ENCODE measurements around the gene ARRB1. TPM values are rescaled to one million over a fixed set of nuclear protein-coding genes. Genes with fewer than 3 reads are reported as not detected.
A peak's percentile ranks its signal among the peaks of the same experiment; 100 is the strongest.

The ARRB1 gene
- total and polyA plus RNA-seq, 2 of the 13 experiments (the other 11 are each of a cell fraction or from before 2014, with no cell fraction given) = 22.5 to 35.7 TPM

DNA sequence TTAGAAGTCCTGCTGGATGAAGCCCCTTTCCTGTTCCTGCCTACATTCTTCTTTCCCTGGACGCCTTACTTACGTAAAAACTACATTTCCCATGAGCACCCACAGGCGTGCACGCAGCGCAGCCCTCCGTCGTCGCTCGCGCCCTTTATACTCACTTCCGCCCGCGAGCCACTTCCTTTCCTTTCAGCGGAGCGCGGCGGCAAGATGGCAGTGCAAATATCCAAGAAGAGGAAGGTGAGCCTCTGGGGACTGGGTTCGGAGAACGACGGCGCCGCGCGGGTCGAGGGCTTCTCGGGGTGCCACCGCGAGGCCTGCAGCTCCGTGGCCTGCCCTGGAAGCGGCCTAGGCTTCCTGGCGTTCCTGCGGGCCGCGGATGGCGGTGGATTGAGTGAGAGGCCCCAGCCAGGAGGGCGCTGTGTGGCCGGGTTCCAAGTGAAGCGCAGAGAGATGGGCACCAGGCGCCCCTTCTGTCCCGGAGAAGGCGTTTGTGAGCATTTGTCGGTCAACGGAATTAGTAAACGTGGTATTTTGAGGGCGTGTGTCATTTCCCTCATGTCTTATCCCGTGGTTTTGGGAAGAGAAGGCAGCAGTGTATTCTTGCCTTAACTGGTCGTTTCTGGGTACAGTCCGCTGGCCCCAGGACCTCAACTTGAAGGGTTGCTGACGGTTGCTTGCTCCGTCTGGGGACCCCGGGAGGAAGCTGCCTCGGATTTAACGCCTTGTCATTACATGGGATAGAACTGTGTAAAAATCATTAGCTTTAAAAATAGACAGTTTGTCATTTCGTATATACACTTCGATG, 48.1 kb upstream of the ARRB1 start, which contains the start of gene RPS3 (continued):
- TF ChIP-seq, protein P1, sequence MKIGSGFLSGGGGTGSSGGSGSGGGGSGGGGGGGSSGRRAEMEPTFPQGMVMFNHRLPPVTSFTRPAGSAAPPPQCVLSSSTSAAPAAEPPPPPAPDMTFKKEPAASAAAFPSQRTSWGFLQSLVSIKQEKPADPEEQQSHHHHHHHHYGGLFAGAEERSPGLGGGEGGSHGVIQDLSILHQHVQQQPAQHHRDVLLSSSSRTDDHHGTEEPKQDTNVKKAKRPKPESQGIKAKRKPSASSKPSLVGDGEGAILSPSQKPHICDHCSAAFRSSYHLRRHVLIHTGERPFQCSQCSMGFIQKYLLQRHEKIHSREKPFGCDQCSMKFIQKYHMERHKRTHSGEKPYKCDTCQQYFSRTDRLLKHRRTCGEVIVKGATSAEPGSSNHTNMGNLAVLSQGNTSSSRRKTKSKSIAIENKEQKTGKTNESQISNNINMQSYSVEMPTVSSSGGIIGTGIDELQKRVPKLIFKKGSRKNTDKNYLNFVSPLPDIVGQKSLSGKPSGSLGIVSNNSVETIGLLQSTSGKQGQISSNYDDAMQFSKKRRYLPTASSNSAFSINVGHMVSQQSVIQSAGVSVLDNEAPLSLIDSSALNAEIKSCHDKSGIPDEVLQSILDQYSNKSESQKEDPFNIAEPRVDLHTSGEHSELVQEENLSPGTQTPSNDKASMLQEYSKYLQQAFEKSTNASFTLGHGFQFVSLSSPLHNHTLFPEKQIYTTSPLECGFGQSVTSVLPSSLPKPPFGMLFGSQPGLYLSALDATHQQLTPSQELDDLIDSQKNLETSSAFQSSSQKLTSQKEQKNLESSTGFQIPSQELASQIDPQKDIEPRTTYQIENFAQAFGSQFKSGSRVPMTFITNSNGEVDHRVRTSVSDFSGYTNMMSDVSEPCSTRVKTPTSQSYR (CRISPR knock-in tag; IDR thresholded peaks at IDR 0.05; ENCODE audit: borderline replicate concordance) = 0 out of 2 replicates have a peak, but pooled peaks have one; percentile 10
- TF ChIP-seq NFE2 (CRISPR knock-in tag; IDR thresholded peaks at IDR 0.05) = no peak
- peak; percentile 85; the same call in 1 of the 2 replicates for TF ChIP-seq ZNF577 (CRISPR knock-in tag; IDR thresholded peaks at IDR 0.05; ENCODE audit: borderline replicate concordance, low read depth)
- TF ChIP-seq ZFP36 (IDR thresholded peaks at IDR 0.05; ENCODE audit: borderline replicate concordance, low read depth, low read length, partially characterized antibody) = no peak
- TF ChIP-seq, protein P2, sequence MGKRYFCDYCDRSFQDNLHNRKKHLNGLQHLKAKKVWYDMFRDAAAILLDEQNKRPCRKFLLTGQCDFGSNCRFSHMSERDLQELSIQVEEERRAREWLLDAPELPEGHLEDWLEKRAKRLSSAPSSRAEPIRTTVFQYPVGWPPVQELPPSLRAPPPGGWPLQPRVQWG (CRISPR knock-in tag; IDR thresholded peaks at IDR 0.05; ENCODE audit: borderline replicate concordance, low read depth) = no peak
- peak; percentile 88 for TF ChIP-seq ARNT2 (CRISPR knock-in tag; IDR thresholded peaks at IDR 0.05; ENCODE audit: low read depth)
- TF ChIP-seq ZNF678 (CRISPR knock-in tag; IDR thresholded peaks at IDR 0.05) = peak; percentile 91; the same call in 1 of the 2 replicates
- TF ChIP-seq MXD4 (CRISPR knock-in tag; IDR thresholded peaks at IDR 0.05) = peak; percentile 88
- no peak for TF ChIP-seq ZNF562 (CRISPR knock-in tag; IDR thresholded peaks at IDR 0.05; ENCODE audit: borderline replicate concordance)
- TF ChIP-seq CBX5 (CRISPR knock-in tag; IDR thresholded peaks at IDR 0.05; ENCODE audit: borderline replicate concordance) = 0 out of 2 replicates have a peak, but pooled peaks have one; percentile 68
- TF ChIP-seq ZNF460 (CRISPR knock-in tag; IDR thresholded peaks at IDR 0.05; ENCODE audit: borderline replicate concordance) = no peak; the same call in 1 of the 2 replicates
- no peak for TF ChIP-seq HOXA7 (CRISPR knock-in tag; IDR thresholded peaks at IDR 0.05)
- TF ChIP-seq LCORL (IDR thresholded peaks at IDR 0.05) = no peak
- peak; percentile 58 for TF ChIP-seq LCORL (CRISPR knock-in tag; IDR thresholded peaks at IDR 0.05)
- peak; percentile 100 for TF ChIP-seq POLR2G (IDR thresholded peaks at IDR 0.05; ENCODE audit: low read depth, low read length)
- TF ChIP-seq ZSCAN20 (CRISPR knock-in tag; IDR thresholded peaks at IDR 0.05; ENCODE audit: borderline replicate concordance) = no peak
- TF ChIP-seq ZFP62 (CRISPR knock-in tag; IDR thresholded peaks at IDR 0.05) = no peak
- no peak for TF ChIP-seq RARA (CRISPR knock-in tag; IDR thresholded peaks at IDR 0.05)
- TF ChIP-seq, protein P3, sequence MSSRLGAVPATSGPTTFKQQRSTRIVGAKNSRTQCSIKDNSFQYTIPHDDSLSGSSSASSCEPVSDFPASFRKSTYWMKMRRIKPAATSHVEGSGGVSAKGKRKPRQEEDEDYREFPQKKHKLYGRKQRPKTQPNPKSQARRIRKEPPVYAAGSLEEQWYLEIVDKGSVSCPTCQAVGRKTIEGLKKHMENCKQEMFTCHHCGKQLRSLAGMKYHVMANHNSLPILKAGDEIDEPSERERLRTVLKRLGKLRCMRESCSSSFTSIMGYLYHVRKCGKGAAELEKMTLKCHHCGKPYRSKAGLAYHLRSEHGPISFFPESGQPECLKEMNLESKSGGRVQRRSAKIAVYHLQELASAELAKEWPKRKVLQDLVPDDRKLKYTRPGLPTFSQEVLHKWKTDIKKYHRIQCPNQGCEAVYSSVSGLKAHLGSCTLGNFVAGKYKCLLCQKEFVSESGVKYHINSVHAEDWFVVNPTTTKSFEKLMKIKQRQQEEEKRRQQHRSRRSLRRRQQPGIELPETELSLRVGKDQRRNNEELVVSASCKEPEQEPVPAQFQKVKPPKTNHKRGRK (CRISPR knock-in tag; IDR thresholded peaks at IDR 0.05) = no peak
- TF ChIP-seq DMAP1 (CRISPR knock-in tag; IDR thresholded peaks at IDR 0.05) = peak; percentile 99
- peak; percentile 73; the same call in 1 of the 2 replicates for TF ChIP-seq ZNF780A (CRISPR knock-in tag; IDR thresholded peaks at IDR 0.05)
- TF ChIP-seq CAMTA2 (CRISPR knock-in tag; IDR thresholded peaks at IDR 0.05; ENCODE audit: borderline replicate concordance) = peak; percentile 97
- TF ChIP-seq FOXK2 (IDR thresholded peaks at IDR 0.05) = no peak
- TF ChIP-seq XBP1 (CRISPR knock-in tag; IDR thresholded peaks at IDR 0.05) = no peak
- peak; percentile 62; the same call in 1 of the 2 replicates for TF ChIP-seq ZNF841 (CRISPR knock-in tag; IDR thresholded peaks at IDR 0.05; ENCODE audit: borderline replicate concordance)
- TF ChIP-seq ZNF337 (CRISPR knock-in tag; IDR thresholded peaks at IDR 0.05; ENCODE audit: borderline replicate concordance, low read depth) = peak; percentile 90
